ENCODE data around the gene RAB36.

RAB36 gene

GRCh38 chr22:23158516-23159290 is 13.4 kb downstream of the RAB36 start:
- no peak for DNase-seq (ENCODE audit: low read depth)

GRCh38 chr22:23159291-23159630 is 14.0 kb downstream of the RAB36 start:
- DNase-seq (ENCODE audit: low read depth): no peak

- no peak for DNase-seq (ENCODE audit: low read depth)
Measured at GRCh38 chr22:23161029-23161428, 15.8 kb downstream of the RAB36 start.

GRCh38 chr22:23161574-23161973 is 16.3 kb downstream of the RAB36 start:
- no peak for DNase-seq (ENCODE audit: low read depth)

GRCh38 chr22:23163665-23164064 is 18.4 kb downstream of the RAB36 start:
- peak; percentile 92 for DNase-seq (ENCODE audit: low read depth)

- DNase-seq (ENCODE audit: low read depth): no peak
Measured at GRCh38 chr22:23164091-23164490, 18.8 kb downstream of the RAB36 start.

- DNase-seq (ENCODE audit: low read depth): no peak
Measured at GRCh38 chr22:23166042-23166831, 21.0 kb downstream of the RAB36 start.

GRCh38 chr22:23166841-23167616 is 21.8 kb downstream of the RAB36 start:
- DNase-seq (ENCODE audit: low read depth): no peak

GRCh38 chr22:23168391-23169042 is 23.2 kb downstream of the RAB36 start:
- DNase-seq (ENCODE audit: low read depth): no peak

GRCh38 chr22:23169043-23169406 is 23.7 kb downstream of the RAB36 start:
- no peak for DNase-seq (ENCODE audit: low read depth)

GRCh38 chr22:23175817-23176644 is 30.8 kb downstream of the RAB36 start:
- no peak for DNase-seq (ENCODE audit: low read depth)

- no peak for DNase-seq (ENCODE audit: low read depth)
Measured at GRCh38 chr22:23176645-23177027, 31.4 kb downstream of the RAB36 start.

GRCh38 chr22:23177197-23177596 is 31.9 kb downstream of the RAB36 start:
- no peak for DNase-seq (ENCODE audit: low read depth)

GRCh38 chr22:23178512-23179254 is 33.4 kb downstream of the RAB36 start:
- DNase-seq (ENCODE audit: low read depth): peak; percentile 25

GRCh38 chr22:23179381-23180299 is 34.4 kb downstream of the RAB36 start:
- DNase-seq (ENCODE audit: low read depth): no peak

GRCh38 chr22:23180301-23180892 is 35.1 kb downstream of the RAB36 start, which contains the start of gene BCR:
Gene BCR, plus strand, starts transcription at chr22:23180509. Its CDS starts 452 bp downstream, at chr22:23180961.
- peak; percentile 65 for DNase-seq (ENCODE audit: low read depth)

GRCh38 chr22:23180893-23181720 is 35.8 kb downstream of the RAB36 start:
- no peak for DNase-seq (ENCODE audit: low read depth)

GRCh38 chr22:23181721-23182308 is 36.5 kb downstream of the RAB36 start:
- no peak for DNase-seq (ENCODE audit: low read depth)
